DMS79 (cell line): ENCODE results near the gene CDC42BPA.

Source experiments
- DNase-seq: peaks from one replicate; lab custom pipeline; 2025; lab: John Stamatoyannopoulos, UW

CDC42BPA gene

GRCh38 chr1:226946841-226947240, 371.5 kb downstream of the CDC42BPA start:
- DNase-seq, result no peak

- no peak for DNase-seq
These were observed 372.0 kb downstream of the CDC42BPA start for GRCh38 chr1:226946285-226946684.

GRCh38 chr1:226945858-226946245, 372.4 kb downstream of the CDC42BPA start:
- DNase-seq, result no peak

- DNase-seq, result peak; percentile 50
These were observed 373.0 kb downstream of the CDC42BPA start for GRCh38 chr1:226945106-226945857.

GRCh38 chr1:226943927-226944326, 374.4 kb downstream of the CDC42BPA start:
- DNase-seq, result no peak

GRCh38 chr1:226943156-226943555, 375.1 kb downstream of the CDC42BPA start:
- DNase-seq, result no peak

GRCh38 chr1:226942392-226942791, 375.9 kb downstream of the CDC42BPA start:
- DNase-seq, result no peak

GRCh38 chr1:226940806-226941067, 377.6 kb downstream of the CDC42BPA start:
- DNase-seq, result no peak

GRCh38 chr1:226940029-226940805, 378.1 kb downstream of the CDC42BPA start, which contains the start of gene COQ8A:
COQ8A (plus strand) TSS chr1:226940294; CDS start chr1:226961386, 21,092 bp downstream.
- DNase-seq, result peak; percentile 100
